GM06990 (cell line): ENCODE measurements around the gene CD37.

Experiments used
- DNase-seq: peaks from one replicate; pipeline ENCODE4 v3.0.0-alpha.2; 2011; ENCODE audit not compliant: insufficient read length; ENCODE audit errors: extremely low read depth
- H3K27me3 ChIP-seq: replicated peaks from 2 replicates; pipeline ENCODE4 v1.6.0; 2011; ENCODE audit warnings: low read length; ENCODE audit not compliant: control insufficient read depth, insufficient read depth
- H3K36me3 ChIP-seq: 2 replicates; pipeline ENCODE4 v1.5.1; 2011; ENCODE audit warnings: low read length; ENCODE audit not compliant: control insufficient read depth, insufficient read depth
- H3K4me3 ChIP-seq: replicated peaks from 2 replicates; pipeline ENCODE4 v1.5.1; 2011; ENCODE audit warnings: low read depth, mild to moderate bottlenecking, control low read depth, low read length
- TF ChIP-seq, protein P1 (sequence below): IDR thresholded peaks from 2 replicates; pipeline ENCODE4 v1.5.1; 2011; ENCODE audit warnings: low read length, control low read depth, mild to moderate bottlenecking, inconsistent platforms; ENCODE audit not compliant: insufficient read depth, poor library complexity, severe bottlenecking

The CD37 gene

DNA sequence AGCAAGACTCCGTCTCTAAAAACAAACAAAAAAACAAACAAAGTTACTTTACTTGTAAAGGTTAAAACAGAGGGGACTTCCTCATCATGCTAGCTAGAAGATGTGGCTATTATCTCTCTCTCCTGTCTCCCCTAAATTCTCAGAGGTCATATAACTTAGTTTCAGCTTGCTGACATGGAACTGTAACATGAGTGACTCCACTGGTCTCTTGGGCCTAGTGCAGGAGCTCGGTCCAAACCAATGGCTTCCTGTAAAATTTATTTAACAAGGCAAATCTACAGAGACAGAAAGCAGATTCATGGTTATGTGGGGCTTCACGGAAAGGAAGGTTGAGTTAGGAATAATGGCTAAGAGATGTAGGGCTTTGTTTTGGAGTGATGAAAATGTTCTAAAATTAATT is 43.3 kb downstream of the CD37 start:
- H3K4me3 ChIP-seq: no peak overlapping the region
- TF ChIP-seq, protein P1, sequence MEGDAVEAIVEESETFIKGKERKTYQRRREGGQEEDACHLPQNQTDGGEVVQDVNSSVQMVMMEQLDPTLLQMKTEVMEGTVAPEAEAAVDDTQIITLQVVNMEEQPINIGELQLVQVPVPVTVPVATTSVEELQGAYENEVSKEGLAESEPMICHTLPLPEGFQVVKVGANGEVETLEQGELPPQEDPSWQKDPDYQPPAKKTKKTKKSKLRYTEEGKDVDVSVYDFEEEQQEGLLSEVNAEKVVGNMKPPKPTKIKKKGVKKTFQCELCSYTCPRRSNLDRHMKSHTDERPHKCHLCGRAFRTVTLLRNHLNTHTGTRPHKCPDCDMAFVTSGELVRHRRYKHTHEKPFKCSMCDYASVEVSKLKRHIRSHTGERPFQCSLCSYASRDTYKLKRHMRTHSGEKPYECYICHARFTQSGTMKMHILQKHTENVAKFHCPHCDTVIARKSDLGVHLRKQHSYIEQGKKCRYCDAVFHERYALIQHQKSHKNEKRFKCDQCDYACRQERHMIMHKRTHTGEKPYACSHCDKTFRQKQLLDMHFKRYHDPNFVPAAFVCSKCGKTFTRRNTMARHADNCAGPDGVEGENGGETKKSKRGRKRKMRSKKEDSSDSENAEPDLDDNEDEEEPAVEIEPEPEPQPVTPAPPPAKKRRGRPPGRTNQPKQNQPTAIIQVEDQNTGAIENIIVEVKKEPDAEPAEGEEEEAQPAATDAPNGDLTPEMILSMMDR: no peak
- no peak for DNase-seq
- H3K27me3 ChIP-seq: no peaks in the 10 kb centered on the region
- no peaks in the 10 kb centered on the region for H3K36me3 ChIP-seq

DNA sequence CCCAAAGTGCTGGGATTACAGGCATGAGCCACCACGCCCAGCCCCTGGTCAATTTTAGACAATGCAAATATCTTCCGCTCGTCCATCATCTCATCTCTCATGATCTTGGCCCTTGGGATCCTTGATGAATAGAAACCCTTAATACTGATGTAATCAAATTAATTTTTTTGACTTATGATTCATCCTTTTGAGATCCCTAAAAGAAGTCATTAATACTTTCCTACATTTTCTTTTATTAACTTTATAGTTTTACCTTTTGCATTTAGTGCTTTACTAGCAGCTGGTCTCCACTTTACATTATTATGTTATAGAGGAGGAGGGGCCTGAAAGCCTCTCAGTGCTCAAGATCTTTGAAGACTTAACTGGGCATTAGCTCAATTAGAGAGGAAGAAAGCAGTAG is 45.2 kb downstream of the CD37 start:
- Histone ChIP-seq H3K36me3 (no peaks in the 10 kb centered on the region), H3K27me3 (no peaks in the 10 kb centered on the region), H3K4me3 (no peak overlapping the region)
- DNase-seq: no peak
- TF ChIP-seq, protein P1: no peak

DNA sequence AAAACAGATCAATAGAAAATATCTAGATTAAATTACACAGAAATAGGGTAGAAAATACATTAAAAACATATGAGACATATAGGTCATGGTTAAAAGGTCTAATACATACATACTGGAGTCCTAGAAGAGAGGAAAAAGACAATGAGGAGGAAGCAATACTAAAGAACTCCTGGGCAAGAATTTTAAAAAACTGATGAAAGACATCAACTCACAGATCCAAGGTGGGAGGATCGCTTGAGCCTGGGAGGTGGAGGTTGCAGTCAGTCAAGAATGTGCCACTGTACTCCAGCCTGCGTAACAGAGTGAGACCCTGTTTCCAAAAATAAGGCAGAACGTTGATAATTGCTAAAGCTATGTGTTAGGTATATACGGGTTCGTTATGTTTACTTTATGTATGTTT is 47.4 kb downstream of the CD37 start:
- no peak for DNase-seq
- TF ChIP-seq, protein P1: no peak

DNA sequence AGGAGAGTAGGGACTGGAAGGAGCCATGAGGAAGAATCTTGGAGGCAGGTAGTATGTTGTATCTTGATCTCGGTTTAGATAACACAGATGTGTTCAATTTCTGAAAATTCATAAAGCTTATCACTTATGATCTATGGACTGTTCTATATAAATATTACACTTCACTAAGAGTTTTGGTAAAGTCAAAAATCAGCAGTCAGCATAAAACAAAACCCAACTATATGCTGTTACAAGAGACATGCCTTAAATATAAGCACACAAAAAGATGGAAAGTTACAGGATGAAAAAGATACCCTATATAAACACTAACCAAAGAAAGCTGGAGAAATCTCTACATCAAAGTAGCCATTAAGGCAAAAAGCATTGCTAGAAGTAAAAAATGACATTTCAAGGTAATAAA is 48.4 kb downstream of the CD37 start:
- no peaks in the 10 kb centered on the region for H3K27me3 ChIP-seq

More for the DNA sequence above, 47.4 kb downstream of the CD37 start:
- Histone ChIP-seq H3K4me3 (no peak overlapping the region), H3K27me3 (no peaks in the 10 kb centered on the region), H3K36me3 (no peaks in the 10 kb centered on the region)

DNA sequence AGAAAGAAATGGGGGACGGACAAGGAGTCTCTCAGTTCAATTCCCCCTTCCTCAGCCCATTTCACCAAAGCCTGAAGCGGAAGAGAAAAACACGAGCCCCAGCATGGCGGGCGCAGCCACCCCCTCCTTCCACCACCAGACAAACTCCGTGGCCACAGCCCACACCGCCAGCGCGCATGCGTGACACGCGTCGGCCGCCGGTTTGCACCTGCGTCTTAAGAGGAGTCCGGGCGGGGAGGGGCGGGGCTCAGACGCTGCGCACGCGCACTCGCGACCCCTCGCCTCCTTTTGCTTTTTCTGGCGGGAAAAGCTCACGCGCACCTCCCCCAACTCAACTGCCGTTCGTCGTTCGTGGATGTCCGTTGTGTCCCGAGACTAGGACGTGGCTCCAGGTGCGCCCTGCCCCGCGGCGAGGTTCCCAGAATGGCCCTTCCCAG is 52.7 kb downstream of the CD37 start, which contains the start of gene KASH5:
Gene KASH5 (plus strand): TSS at position 314 of the 437 bp plus-strand sequence. CDS start 2,635 bp downstream, outside the sequence.
- TF ChIP-seq, protein P1: no peak
- Histone ChIP-seq H3K36me3 (no peaks in the 10 kb centered on the region), H3K4me3 (peak within 1 kb of the TSS; percentile 33), H3K27me3 (no peaks in the 10 kb centered on the region)
- DNase-seq: peak; percentile 96

More for the DNA sequence above, 48.4 kb downstream of the CD37 start:
- TF ChIP-seq, protein P1: no peak
- DNase-seq: no peak
- no peaks in the 10 kb centered on the region for H3K36me3 ChIP-seq
- no peak overlapping the region for H3K4me3 ChIP-seq

DNA sequence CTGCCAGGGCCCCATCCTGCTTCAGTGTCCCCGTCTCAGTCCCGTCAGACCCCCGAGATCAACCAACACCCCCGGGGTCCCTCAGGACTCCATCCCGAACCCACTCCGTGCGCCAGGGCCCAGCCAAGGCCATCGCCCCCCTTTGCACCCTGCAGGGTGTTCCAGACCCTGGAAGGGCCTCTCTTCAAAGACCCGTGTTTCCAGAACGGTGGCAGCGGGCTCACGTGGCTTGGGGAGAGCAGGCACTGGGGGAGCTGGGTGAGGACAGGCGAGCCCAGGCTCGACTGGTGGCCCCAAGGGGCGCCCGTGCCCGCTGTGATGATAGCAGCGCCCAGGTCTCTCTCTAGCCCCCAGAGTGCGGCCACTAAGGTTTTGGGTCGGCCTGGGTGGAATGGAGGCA is 54.2 kb downstream of the CD37 start:
- Histone ChIP-seq H3K36me3 (no peaks in the 10 kb centered on the region), H3K4me3 (no peak overlapping the region), H3K27me3 (no peaks in the 10 kb centered on the region)
- TF ChIP-seq, protein P1: no peak
- no peak for DNase-seq
